ENCODE results near the gene LTBP3.

DNA sequence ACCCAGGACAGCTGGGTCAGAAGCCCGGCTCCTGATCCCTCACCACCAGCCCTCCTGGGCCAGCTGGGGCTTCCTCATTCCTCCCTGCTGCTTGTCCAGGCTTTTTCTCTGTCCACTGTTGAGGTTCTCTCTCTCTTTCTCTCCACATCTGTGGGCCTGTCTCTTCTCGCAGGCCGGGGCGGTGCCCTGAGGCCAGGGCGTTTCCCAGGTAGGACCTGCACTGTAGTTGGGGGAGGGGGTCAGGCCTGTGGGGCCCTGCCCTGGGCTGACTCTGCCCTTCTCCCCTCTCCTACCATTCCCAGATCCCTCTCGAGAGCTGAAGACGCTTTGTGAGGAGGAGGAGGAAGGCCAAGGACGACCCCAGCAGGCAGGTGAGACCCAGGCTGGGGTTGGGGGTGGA, 22.6 kb upstream of the LTBP3 start:
- TF ChIP-seq, protein P1, sequence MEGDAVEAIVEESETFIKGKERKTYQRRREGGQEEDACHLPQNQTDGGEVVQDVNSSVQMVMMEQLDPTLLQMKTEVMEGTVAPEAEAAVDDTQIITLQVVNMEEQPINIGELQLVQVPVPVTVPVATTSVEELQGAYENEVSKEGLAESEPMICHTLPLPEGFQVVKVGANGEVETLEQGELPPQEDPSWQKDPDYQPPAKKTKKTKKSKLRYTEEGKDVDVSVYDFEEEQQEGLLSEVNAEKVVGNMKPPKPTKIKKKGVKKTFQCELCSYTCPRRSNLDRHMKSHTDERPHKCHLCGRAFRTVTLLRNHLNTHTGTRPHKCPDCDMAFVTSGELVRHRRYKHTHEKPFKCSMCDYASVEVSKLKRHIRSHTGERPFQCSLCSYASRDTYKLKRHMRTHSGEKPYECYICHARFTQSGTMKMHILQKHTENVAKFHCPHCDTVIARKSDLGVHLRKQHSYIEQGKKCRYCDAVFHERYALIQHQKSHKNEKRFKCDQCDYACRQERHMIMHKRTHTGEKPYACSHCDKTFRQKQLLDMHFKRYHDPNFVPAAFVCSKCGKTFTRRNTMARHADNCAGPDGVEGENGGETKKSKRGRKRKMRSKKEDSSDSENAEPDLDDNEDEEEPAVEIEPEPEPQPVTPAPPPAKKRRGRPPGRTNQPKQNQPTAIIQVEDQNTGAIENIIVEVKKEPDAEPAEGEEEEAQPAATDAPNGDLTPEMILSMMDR (IDR thresholded peaks at IDR 0.05; ENCODE audit: low read depth, low read length, missing input control) = no peak
- no peak for TF ChIP-seq TAF1 (conservative IDR thresholded peaks at IDR 0.05)
- TF ChIP-seq JUND (IDR thresholded peaks at IDR 0.05) = no peak
- no peak for TF ChIP-seq RAD21 (IDR thresholded peaks at IDR 0.05)
- TF ChIP-seq RXRA (IDR thresholded peaks at IDR 0.05) = no peak
- TF ChIP-seq FOXA1 (IDR thresholded peaks at IDR 0.05) = no peak
- TF ChIP-seq, protein P2, sequence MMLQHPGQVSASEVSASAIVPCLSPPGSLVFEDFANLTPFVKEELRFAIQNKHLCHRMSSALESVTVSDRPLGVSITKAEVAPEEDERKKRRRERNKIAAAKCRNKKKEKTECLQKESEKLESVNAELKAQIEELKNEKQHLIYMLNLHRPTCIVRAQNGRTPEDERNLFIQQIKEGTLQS (IDR thresholded peaks at IDR 0.05) = no peak
- no peak for TF ChIP-seq SP1 (IDR thresholded peaks at IDR 0.05)
- TF ChIP-seq, protein P3, sequence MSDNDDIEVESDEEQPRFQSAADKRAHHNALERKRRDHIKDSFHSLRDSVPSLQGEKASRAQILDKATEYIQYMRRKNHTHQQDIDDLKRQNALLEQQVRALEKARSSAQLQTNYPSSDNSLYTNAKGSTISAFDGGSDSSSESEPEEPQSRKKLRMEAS (IDR thresholded peaks at IDR 0.05) = no peak

Data from liver (tissue), 3 donors.